A549 treated with AZD2906 at 1 μM for 4 hours (cell line): Measurements from ENCODE around the gene CACNB2. TPM values are rescaled to one million over a fixed set of nuclear protein-coding genes. Genes with fewer than 3 reads are reported as not detected.

ENCODE experiments used
- total RNA-seq: library from RNA; stranded (reverse); fragments of 200-300 nt; extraction: Qiagen RNA extraction; gene quantifications from 5 replicates; pipeline ENCODE4 v1.2.3, GENCODE V29; 2022

Gene CACNB2
- 0.06 TPM in 1 of 5 replicates, not detected in the others for total RNA-seq

DNA sequence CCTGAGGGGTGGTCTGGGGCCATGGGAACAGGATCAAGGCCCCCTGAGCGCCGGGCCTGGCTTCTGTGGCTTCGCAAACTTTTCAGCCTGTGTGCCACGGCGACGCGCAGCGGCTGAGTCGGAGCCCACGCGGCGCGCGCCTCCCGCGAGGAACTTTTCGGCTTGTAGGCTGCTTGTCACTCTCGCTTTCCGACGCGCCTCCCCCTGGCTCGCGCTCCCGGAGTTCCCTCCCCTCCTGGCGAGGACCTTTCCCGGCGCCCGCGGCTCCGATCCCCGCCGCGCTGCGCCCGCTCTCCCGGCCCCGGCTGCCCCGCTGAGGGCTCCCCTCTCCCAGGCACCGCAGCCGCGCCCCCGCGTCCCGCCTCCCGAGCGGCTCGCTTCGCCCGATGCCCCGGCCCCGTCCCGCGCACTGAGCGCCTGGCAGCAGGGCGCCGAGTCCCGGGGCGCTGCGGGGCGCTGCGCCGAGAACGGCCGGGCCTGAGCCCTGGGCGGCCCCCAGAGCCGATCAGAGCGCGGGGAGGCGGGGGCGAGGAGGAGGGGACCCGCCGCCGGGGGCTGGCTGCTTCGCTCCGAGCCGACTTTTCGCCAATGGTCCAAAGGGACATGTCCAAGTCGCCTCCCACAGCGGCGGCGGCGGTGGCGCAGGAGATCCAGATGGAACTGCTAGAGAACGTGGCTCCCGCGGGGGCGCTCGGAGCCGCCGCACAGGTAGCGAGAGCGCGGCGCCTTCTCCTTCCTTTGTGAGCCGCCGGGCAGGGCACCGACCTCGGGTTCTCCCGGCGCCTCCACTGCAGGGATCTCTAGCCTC lies at the start of gene CACNB2:
CACNB2 (plus strand) TSS at position 276 of the 808 bp plus-strand sequence.

Other genes starting within 250 kb of the CACNB2 start
- gene SLC39A12, start 188.5 kb upstream of the CACNB2 start, total RNA-seq: not detected in 5 replicates